OCI-LY3 (cell line): ENCODE measurements around the gene RHBDF2.

Experiments
- H2AFZ ChIP-seq: fragments of 200-600, 300-600 bp; shearing (Covaris generic); 2 replicates; pipeline ENCODE4 v1.6.0; 2014; ENCODE audit warnings: antibody characterized with exemption, low read depth, low read length
- H3K27ac ChIP-seq: fragments of 200-600, 300-600 bp; sonication (generic); 2 replicates; pipeline ENCODE4 v1.5.1; 2014; ENCODE audit warnings: mild to moderate bottlenecking, low read length, moderate library complexity, mixed read lengths
- H3K27me3 ChIP-seq: fragments of 200-600, 300-600 bp; sonication (generic); 2 replicates; pipeline ENCODE4 v1.6.1; 2014; ENCODE audit warnings: low read depth, low read length, mixed read lengths
- H3K36me3 ChIP-seq: fragments of 200-600, 300-600 bp; sonication (generic); replicated peaks from 2 replicates; pipeline ENCODE3; 2014; ENCODE audit warnings: low read depth, low read length, mixed read lengths
- H3K4me1 ChIP-seq: fragments of 300-600, 200-600 bp; sonication (generic); 2 replicates; pipeline ENCODE4 v1.6.1; 2014; ENCODE audit warnings: low read length, mixed read lengths
- H3K4me2 ChIP-seq: fragments of 200-600, 300-600 bp; sonication (generic); 2 replicates; pipeline ENCODE4 v1.6.1; 2014; ENCODE audit warnings: low read length, mixed read lengths
- H3K4me3 ChIP-seq: fragments of 300-600, 200-600 bp; sonication (generic); 2 replicates; pipeline ENCODE4 v1.5.1; 2014; ENCODE audit warnings: antibody characterized with exemption, mild to moderate bottlenecking, low read length, moderate library complexity
- H3K79me2 ChIP-seq: fragments of 300-600, 200-600 bp; shearing (Covaris generic); 2 replicates; pipeline ENCODE4 v1.6.1; 2014; ENCODE audit warnings: mild to moderate bottlenecking, low read length, mixed read lengths
- H3K9ac ChIP-seq: fragments of 300-600, 200-600 bp; shearing (Covaris generic); 2 replicates; pipeline ENCODE4 v1.6.0; 2014; ENCODE audit warnings: mild to moderate bottlenecking, low read length, moderate library complexity
- H3K9me3 ChIP-seq: fragments of 200-600, 300-600 bp; shearing (Covaris generic); 2 replicates; pipeline ENCODE4 v1.6.1; 2014; ENCODE audit warnings: low read length, mixed read lengths; ENCODE audit not compliant: insufficient read depth
- H4K20me1 ChIP-seq: fragments of 200-600, 300-600 bp; sonication (generic); 2 replicates; pipeline ENCODE4 v1.6.1; 2016; ENCODE audit warnings: low read length, mixed read lengths; ENCODE audit not compliant: insufficient read depth
- CTCF ChIP-seq: fragments of 200-600, 300-600 bp; sonication (generic); IDR thresholded peaks from 2 replicates; pipeline ENCODE4 v1.5.1; 2014; ENCODE audit warnings: antibody characterized with exemption, low read length, low read depth
- EZH2phosphoT487 ChIP-seq: fragments of 200-600 bp; shearing (Covaris generic); IDR thresholded peaks from 2 replicates; pipeline ENCODE4 v1.6.1; 2018; ENCODE audit warnings: antibody characterized with exemption, mixed run types, low read depth

Gene RHBDF2

GRCh38 chr17:76501018-76501826 is at the start of gene RHBDF2:
Gene RHBDF2, minus strand, starts transcription at chr17:76501423. Its CDS starts 19,899 bp downstream, at chr17:76481524.
- H2AFZ ChIP-seq, result peak within 1 kb of the TSS; percentile 42; the same call in 1 of the 2 replicates
- H3K4me1 ChIP-seq, result peaks cover 37% of the 10 kb centered on the region
- no peaks in the 10 kb centered on the region for H4K20me1 ChIP-seq
- H3K36me3 ChIP-seq, result peaks cover 9% of the 10 kb centered on the region
- peak within 1 kb of the TSS; percentile 84 for H3K4me3 ChIP-seq
- H3K9me3 ChIP-seq, result no peaks in the 10 kb centered on the region
- H3K9ac ChIP-seq, result peak within 1 kb of the TSS; percentile 80
- H3K4me2 ChIP-seq, result peak within 1 kb of the TSS; percentile 88
- peaks cover 40% of the 10 kb centered on the region for H3K79me2 ChIP-seq
- H3K27ac ChIP-seq, result peak within 1 kb of the TSS; percentile 18; the same call in 1 of the 2 replicates
- TF ChIP-seq CTCF (no peak), EZH2phosphoT487 (no peak)
- H3K27me3 ChIP-seq, result no peaks in the 10 kb centered on the region

- no peak overlapping the region for H3K4me3 ChIP-seq
Measured at GRCh38 chr17:76549539-76549938, 48.3 kb upstream of the RHBDF2 start.

GRCh38 chr17:76549215-76549518 is 47.9 kb upstream of the RHBDF2 start:
- TF ChIP-seq CTCF (no peak), EZH2phosphoT487 (no peak)
- Histone ChIP-seq H4K20me1 (no peaks in the 10 kb centered on the region), H2AFZ (no peak overlapping the region), H3K36me3 (no peaks in the 10 kb centered on the region), H3K9ac (no peak overlapping the region), H3K9me3 (no peaks in the 10 kb centered on the region), H3K27ac (no peak overlapping the region), H3K4me2 (no peak overlapping the region), H3K4me3 (no peak overlapping the region), H3K27me3 (no peaks in the 10 kb centered on the region), H3K79me2 (no peaks in the 10 kb centered on the region), H3K4me1 (no peaks in the 10 kb centered on the region)

More at GRCh38 chr17:76549539-76549938, 48.3 kb upstream of the RHBDF2 start:
- no peaks in the 10 kb centered on the region for H3K79me2 ChIP-seq
- no peaks in the 10 kb centered on the region for H4K20me1 ChIP-seq
- H3K9ac ChIP-seq, result no peak overlapping the region
- H3K4me1 ChIP-seq, result no peaks in the 10 kb centered on the region
- H3K27me3 ChIP-seq, result no peaks in the 10 kb centered on the region
- no peak overlapping the region for H3K27ac ChIP-seq
- H2AFZ ChIP-seq, result no peak overlapping the region
- H3K9me3 ChIP-seq, result no peaks in the 10 kb centered on the region
- TF ChIP-seq EZH2phosphoT487, result no peak
- no peak for TF ChIP-seq CTCF
- no peaks in the 10 kb centered on the region for H3K36me3 ChIP-seq
- H3K4me2 ChIP-seq, result no peak overlapping the region

DNA sequence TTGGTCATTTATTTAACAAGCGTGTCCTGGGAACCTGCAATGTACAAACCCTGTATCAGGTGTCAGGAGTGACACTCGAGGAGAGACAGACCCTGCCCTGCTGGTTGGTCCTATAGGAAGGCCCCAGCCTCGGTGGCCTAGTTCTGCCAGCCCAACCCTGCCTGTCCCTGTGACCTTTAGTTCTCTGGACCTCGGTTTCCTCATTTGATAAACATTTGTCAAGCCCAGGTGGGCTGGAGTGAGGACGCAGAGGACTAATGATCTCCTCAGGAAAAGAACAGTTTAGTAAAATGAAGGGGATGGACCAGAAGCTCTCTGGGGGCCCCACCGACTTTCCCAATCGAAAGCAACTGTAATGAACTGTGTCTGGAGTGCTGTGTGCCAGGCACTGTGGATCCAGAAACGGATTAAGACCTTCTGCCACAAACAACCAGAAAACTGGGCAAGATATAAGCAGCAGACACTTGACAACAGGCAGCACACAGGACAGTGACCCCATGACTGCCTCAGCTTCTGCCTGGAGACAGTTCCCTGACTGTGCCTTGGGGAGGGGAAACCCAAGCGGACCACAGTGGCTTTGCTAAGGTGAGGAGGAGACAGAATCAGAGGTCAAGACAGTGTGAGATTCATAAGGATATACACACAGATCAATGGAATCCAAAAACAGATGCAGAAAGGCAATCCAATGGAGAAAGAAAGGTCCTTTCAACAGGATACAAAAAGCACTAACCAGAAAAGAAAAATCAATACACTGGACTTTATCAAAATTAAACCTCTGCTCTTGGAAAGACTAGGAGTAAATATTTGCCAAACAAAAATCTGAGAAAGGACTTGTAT is 47.4 kb upstream of the RHBDF2 start:
- H3K4me1 ChIP-seq, result no peaks in the 10 kb centered on the region
- H3K4me2 ChIP-seq, result no peak overlapping the region
- H3K27ac ChIP-seq, result no peak overlapping the region
- H3K9ac ChIP-seq, result no peak overlapping the region
- no peaks in the 10 kb centered on the region for H3K79me2 ChIP-seq
- H3K9me3 ChIP-seq, result no peaks in the 10 kb centered on the region
- H3K27me3 ChIP-seq, result no peaks in the 10 kb centered on the region
- H2AFZ ChIP-seq, result no peak overlapping the region
- no peaks in the 10 kb centered on the region for H4K20me1 ChIP-seq
- no peak overlapping the region for H3K4me3 ChIP-seq
- TF ChIP-seq CTCF (no peak), EZH2phosphoT487 (no peak)
- no peaks in the 10 kb centered on the region for H3K36me3 ChIP-seq
